ENCODE measurements around the gene SARM1.

The SARM1 gene

GRCh38 chr17:28346746-28347246, 24.7 kb upstream of the SARM1 start:
- H3K4me3 ChIP-seq (replicated peaks; ENCODE audit: low read depth, low read length) = no peak overlapping the region
- peak; percentile 42 for TF ChIP-seq CTCF (IDR thresholded peaks at IDR 0.05; ENCODE audit: low read length, missing control alignments)
- no peak for DNase-seq (ENCODE audit: low read depth)

GRCh38 chr17:28347261-28347891, 24.1 kb upstream of the SARM1 start:
- TF ChIP-seq CTCF (IDR thresholded peaks at IDR 0.05; ENCODE audit: low read length, missing control alignments) = no peak
- H3K4me3 ChIP-seq (replicated peaks; ENCODE audit: low read depth, low read length) = no peak overlapping the region
- peak; percentile 96 for DNase-seq (ENCODE audit: low read depth)

GRCh38 chr17:28348979-28349378, 22.5 kb upstream of the SARM1 start:
- H3K4me3 ChIP-seq (replicated peaks; ENCODE audit: low read depth, low read length) = no peak overlapping the region
- DNase-seq (ENCODE audit: low read depth) = no peak
- no peak for TF ChIP-seq CTCF (IDR thresholded peaks at IDR 0.05; ENCODE audit: low read length, missing control alignments)

GRCh38 chr17:28350271-28350670, 21.2 kb upstream of the SARM1 start:
- H3K4me3 ChIP-seq (replicated peaks; ENCODE audit: low read depth, low read length) = no peak overlapping the region
- no peak for DNase-seq (ENCODE audit: low read depth)
- TF ChIP-seq CTCF (IDR thresholded peaks at IDR 0.05; ENCODE audit: low read length, missing control alignments) = no peak

GRCh38 chr17:28357061-28357900, 14.2 kb upstream of the SARM1 start, which contains the start of gene POLDIP2:
POLDIP2 (minus strand) TSS chr17:28357527; CDS start chr17:28357448, 79 bp downstream.
- peak within 1 kb of the TSS; percentile 66 for H3K4me3 ChIP-seq (replicated peaks; ENCODE audit: low read depth, low read length)
- DNase-seq (ENCODE audit: low read depth) = peak; percentile 95
- TF ChIP-seq CTCF (IDR thresholded peaks at IDR 0.05; ENCODE audit: low read length, missing control alignments) = no peak

GRCh38 chr17:28357901-28358197, 13.6 kb upstream of the SARM1 start:
- no peak for TF ChIP-seq CTCF (IDR thresholded peaks at IDR 0.05; ENCODE audit: low read length, missing control alignments)
- DNase-seq (ENCODE audit: low read depth) = no peak
- peak overlapping the region; percentile 66 for H3K4me3 ChIP-seq (replicated peaks; ENCODE audit: low read depth, low read length)
